ENCODE results near the gene ANKRD24. TPM values are rescaled to one million over a fixed set of nuclear protein-coding genes. Genes with fewer than 3 reads are reported as not detected.

ANKRD24 gene
- total and polyA plus RNA-seq, 2 experiments from 2014 or later = 3.7 to 18.0 TPM

GRCh38 chr19:4200940-4201542 lies 18.6 kb downstream of the ANKRD24 start:
- Histone ChIP-seq H3K36me3 (ENCODE audit: insufficient read depth) (no peaks in the 10 kb centered on the region), H3F3A (replicated peaks; ENCODE audit: low read depth) (peaks cover 14% of the 10 kb centered on the region), H3K4me1 (ENCODE audit: insufficient read depth) (peaks cover 3% of the 10 kb centered on the region; the same call in 1 of the 2 replicates), H3K9me2 (ENCODE audit: insufficient read depth) (peaks cover 5% of the 10 kb centered on the region), H3K4me3 (no peak overlapping the region), H3K27ac (ENCODE audit: low read depth) (no peak overlapping the region), H3K27me3 (ENCODE audit: insufficient read depth) (peaks cover 6% of the 10 kb centered on the region; the same call in 1 of the 2 replicates), H3K79me2 (replicated peaks; ENCODE audit: insufficient read depth) (no peaks in the 10 kb centered on the region), H2AFZ (no peak overlapping the region), H4K20me1 (replicated peaks; ENCODE audit: insufficient read depth) (no peaks in the 10 kb centered on the region), H3K4me2 (no peak overlapping the region)
- no peak overlapping the region; the same call in 2 of the 3 replicates for H3K4me3 Mint-ChIP-seq
- peaks cover 18% of the 10 kb centered on the region for H3K27me3 Mint-ChIP-seq (ENCODE audit: insufficient read depth, low read depth, poor library complexity)
- H3K4me1 Mint-ChIP-seq = peaks cover 14% of the 10 kb centered on the region
- H3K9me3 Mint-ChIP-seq = peaks cover 11% of the 10 kb centered on the region
- H3K36me3 Mint-ChIP-seq (ENCODE audit: low read depth) = peaks cover 8% of the 10 kb centered on the region; the same call in 1 of the 3 replicates
- H3K27ac Mint-ChIP-seq = no peak overlapping the region
- TF ChIP-seq, protein P1, sequence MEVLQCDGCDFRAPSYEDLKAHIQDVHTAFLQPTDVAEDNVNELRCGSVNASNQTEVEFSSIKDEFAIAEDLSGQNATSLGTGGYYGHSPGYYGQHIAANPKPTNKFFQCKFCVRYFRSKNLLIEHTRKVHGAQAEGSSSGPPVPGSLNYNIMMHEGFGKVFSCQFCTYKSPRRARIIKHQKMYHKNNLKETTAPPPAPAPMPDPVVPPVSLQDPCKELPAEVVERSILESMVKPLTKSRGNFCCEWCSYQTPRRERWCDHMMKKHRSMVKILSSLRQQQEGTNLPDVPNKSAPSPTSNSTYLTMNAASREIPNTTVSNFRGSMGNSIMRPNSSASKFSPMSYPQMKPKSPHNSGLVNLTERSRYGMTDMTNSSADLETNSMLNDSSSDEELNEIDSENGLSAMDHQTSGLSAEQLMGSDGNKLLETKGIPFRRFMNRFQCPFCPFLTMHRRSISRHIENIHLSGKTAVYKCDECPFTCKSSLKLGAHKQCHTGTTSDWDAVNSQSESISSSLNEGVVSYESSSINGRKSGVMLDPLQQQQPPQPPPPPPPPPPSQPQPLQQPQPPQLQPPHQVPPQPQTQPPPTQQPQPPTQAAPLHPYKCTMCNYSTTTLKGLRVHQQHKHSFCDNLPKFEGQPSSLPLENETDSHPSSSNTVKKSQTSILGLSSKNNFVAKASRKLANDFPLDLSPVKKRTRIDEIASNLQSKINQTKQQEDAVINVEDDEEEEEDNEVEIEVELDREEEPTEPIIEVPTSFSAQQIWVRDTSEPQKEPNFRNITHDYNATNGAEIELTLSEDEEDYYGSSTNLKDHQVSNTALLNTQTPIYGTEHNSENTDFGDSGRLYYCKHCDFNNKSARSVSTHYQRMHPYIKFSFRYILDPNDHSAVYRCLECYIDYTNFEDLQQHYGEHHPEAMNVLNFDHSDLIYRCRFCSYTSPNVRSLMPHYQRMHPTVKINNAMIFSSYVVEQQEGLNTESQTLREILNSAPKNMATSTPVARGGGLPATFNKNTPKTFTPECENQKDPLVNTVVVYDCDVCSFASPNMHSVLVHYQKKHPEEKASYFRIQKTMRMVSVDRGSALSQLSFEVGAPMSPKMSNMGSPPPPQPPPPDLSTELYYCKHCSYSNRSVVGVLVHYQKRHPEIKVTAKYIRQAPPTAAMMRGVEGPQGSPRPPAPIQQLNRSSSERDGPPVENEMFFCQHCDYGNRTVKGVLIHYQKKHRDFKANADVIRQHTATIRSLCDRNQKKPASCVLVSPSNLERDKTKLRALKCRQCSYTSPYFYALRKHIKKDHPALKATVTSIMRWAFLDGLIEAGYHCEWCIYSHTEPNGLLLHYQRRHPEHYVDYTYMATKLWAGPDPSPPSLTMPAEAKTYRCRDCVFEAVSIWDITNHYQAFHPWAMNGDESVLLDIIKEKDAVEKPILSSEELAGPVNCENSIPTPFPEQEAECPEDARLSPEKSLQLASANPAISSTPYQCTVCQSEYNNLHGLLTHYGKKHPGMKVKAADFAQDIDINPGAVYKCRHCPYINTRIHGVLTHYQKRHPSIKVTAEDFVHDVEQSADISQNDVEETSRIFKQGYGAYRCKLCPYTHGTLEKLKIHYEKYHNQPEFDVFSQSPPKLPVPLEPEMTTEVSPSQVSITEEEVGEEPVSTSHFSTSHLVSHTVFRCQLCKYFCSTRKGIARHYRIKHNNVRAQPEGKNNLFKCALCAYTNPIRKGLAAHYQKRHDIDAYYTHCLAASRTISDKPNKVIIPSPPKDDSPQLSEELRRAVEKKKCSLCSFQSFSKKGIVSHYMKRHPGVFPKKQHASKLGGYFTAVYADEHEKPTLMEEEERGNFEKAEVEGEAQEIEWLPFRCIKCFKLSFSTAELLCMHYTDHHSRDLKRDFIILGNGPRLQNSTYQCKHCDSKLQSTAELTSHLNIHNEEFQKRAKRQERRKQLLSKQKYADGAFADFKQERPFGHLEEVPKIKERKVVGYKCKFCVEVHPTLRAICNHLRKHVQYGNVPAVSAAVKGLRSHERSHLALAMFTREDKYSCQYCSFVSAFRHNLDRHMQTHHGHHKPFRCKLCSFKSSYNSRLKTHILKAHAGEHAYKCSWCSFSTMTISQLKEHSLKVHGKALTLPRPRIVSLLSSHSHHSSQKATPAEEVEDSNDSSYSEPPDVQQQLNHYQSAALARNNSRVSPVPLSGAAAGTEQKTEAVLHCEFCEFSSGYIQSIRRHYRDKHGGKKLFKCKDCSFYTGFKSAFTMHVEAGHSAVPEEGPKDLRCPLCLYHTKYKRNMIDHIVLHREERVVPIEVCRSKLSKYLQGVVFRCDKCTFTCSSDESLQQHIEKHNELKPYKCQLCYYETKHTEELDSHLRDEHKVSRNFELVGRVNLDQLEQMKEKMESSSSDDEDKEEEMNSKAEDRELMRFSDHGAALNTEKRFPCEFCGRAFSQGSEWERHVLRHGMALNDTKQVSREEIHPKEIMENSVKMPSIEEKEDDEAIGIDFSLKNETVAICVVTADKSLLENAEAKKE (CRISPR knock-in tag; IDR thresholded peaks at IDR 0.05) = no peak
- TF ChIP-seq REST (IDR thresholded peaks at IDR 0.05; ENCODE audit: unreplicated experiment) (no peak), CREB1 (CRISPR knock-in tag; IDR thresholded peaks at IDR 0.05; ENCODE audit: low read depth) (no peak), CTCF (conservative IDR thresholded peaks at IDR 0.05; ENCODE audit: low read depth in 2 of 2) (no peak), ETS1 (IDR thresholded peaks at IDR 0.05) (no peak), POLR2AphosphoS5 (IDR thresholded peaks at IDR 0.05; ENCODE audit: low read depth) (no peak), ZNF114 (CRISPR knock-in tag; IDR thresholded peaks at IDR 0.05) (no peak), STAT1 (IDR thresholded peaks at IDR 0.05; ENCODE audit: unreplicated experiment) (no peak), EZH2 (IDR thresholded peaks at IDR 0.05; ENCODE audit: low read depth, unreplicated experiment) (no peak), EZH2phosphoT487 (IDR thresholded peaks at IDR 0.05; ENCODE audit: unreplicated experiment) (no peak), NANOG (IDR thresholded peaks at IDR 0.05; ENCODE audit: borderline replicate concordance) (no peak), ZNF331 (CRISPR knock-in tag; IDR thresholded peaks at IDR 0.05; ENCODE audit: low read depth) (no peak), JUNB (IDR thresholded peaks at IDR 0.05; ENCODE audit: unreplicated experiment) (no peak)
- ATAC-seq = no peak
- DNase-seq (ENCODE audit: low spot score) = no peak
